ENCODE measurements around the gene SLC2A6. TPM values are rescaled to one million over a fixed set of nuclear protein-coding genes. Genes with fewer than 3 reads are reported as not detected.

SLC2A6 gene
- total RNA-seq, 1 experiment from 2014 or later = 7.6 TPM

- Histone ChIP-seq H3K27me3 (no peaks in the 10 kb centered on the region), H3K9me3 (no peaks in the 10 kb centered on the region), H3K36me3 (no peaks in the 10 kb centered on the region), H3K4me3 (no peak overlapping the region)
- DNase-seq = no peak
These were observed 38.8 kb upstream of the SLC2A6 start for GRCh38 chr9:133517711-133518110.

GRCh38 chr9:133516961-133517350, 38.1 kb upstream of the SLC2A6 start:
- H3K27me3 ChIP-seq = no peaks in the 10 kb centered on the region
- no peak overlapping the region for H3K4me3 ChIP-seq
- no peak for DNase-seq
- H3K36me3 ChIP-seq = no peaks in the 10 kb centered on the region
- no peaks in the 10 kb centered on the region for H3K9me3 ChIP-seq

GRCh38 chr9:133516256-133516960, 37.5 kb upstream of the SLC2A6 start:
- no peaks in the 10 kb centered on the region for H3K27me3 ChIP-seq
- H3K4me3 ChIP-seq = no peak overlapping the region
- no peak for DNase-seq
- no peaks in the 10 kb centered on the region for H3K36me3 ChIP-seq
- no peaks in the 10 kb centered on the region for H3K9me3 ChIP-seq

- Histone ChIP-seq H3K36me3 (no peaks in the 10 kb centered on the region), H3K4me3 (no peak overlapping the region), H3K27me3 (no peaks in the 10 kb centered on the region), H3K9me3 (no peaks in the 10 kb centered on the region)
- no peak for DNase-seq
These were observed 36.8 kb upstream of the SLC2A6 start for GRCh38 chr9:133515615-133516255.

- no peaks in the 10 kb centered on the region for H3K9me3 ChIP-seq
- H3K4me3 ChIP-seq = no peak overlapping the region
- H3K36me3 ChIP-seq = no peaks in the 10 kb centered on the region
- no peak for DNase-seq
- H3K27me3 ChIP-seq = no peaks in the 10 kb centered on the region
These were observed 36.3 kb upstream of the SLC2A6 start for GRCh38 chr9:133515240-133515610.

- Histone ChIP-seq H3K9me3 (no peaks in the 10 kb centered on the region), H3K36me3 (no peaks in the 10 kb centered on the region), H3K4me3 (no peak overlapping the region), H3K27me3 (no peaks in the 10 kb centered on the region)
- DNase-seq = no peak
These were observed 35.8 kb upstream of the SLC2A6 start for GRCh38 chr9:133514460-133515239.

- H3K4me3 ChIP-seq = no peak overlapping the region
- H3K9me3 ChIP-seq = no peaks in the 10 kb centered on the region
- H3K36me3 ChIP-seq = no peaks in the 10 kb centered on the region
- DNase-seq = no peak
- H3K27me3 ChIP-seq = no peaks in the 10 kb centered on the region
These were observed 34.6 kb upstream of the SLC2A6 start for GRCh38 chr9:133513214-133514100.

GRCh38 chr9:133512253-133513213, 33.6 kb upstream of the SLC2A6 start:
- Histone ChIP-seq H3K9me3 (no peaks in the 10 kb centered on the region), H3K36me3 (no peaks in the 10 kb centered on the region), H3K4me3 (no peak overlapping the region), H3K27me3 (no peaks in the 10 kb centered on the region)
- no peak for DNase-seq

GRCh38 chr9:133511607-133512006, 32.7 kb upstream of the SLC2A6 start:
- Histone ChIP-seq H3K36me3 (no peaks in the 10 kb centered on the region), H3K4me3 (no peak overlapping the region), H3K9me3 (no peaks in the 10 kb centered on the region), H3K27me3 (no peaks in the 10 kb centered on the region)
- no peak for DNase-seq

GRCh38 chr9:133510926-133511505, 32.1 kb upstream of the SLC2A6 start:
- H3K36me3 ChIP-seq = no peaks in the 10 kb centered on the region
- no peaks in the 10 kb centered on the region for H3K27me3 ChIP-seq
- DNase-seq = no peak
- no peaks in the 10 kb centered on the region for H3K9me3 ChIP-seq
- no peak overlapping the region for H3K4me3 ChIP-seq

GRCh38 chr9:133509179-133510083, 30.5 kb upstream of the SLC2A6 start:
- Histone ChIP-seq H3K36me3 (no peaks in the 10 kb centered on the region), H3K27me3 (no peaks in the 10 kb centered on the region), H3K4me3 (no peak overlapping the region), H3K9me3 (no peaks in the 10 kb centered on the region)
- no peak for DNase-seq

GRCh38 chr9:133508046-133508445, 29.1 kb upstream of the SLC2A6 start:
- no peak overlapping the region for H3K4me3 ChIP-seq
- H3K36me3 ChIP-seq = no peaks in the 10 kb centered on the region
- no peaks in the 10 kb centered on the region; the same call in 1 of the 2 replicates for H3K9me3 ChIP-seq
- no peak for DNase-seq
- H3K27me3 ChIP-seq = no peaks in the 10 kb centered on the region

GRCh38 chr9:133507246-133507965, 28.5 kb upstream of the SLC2A6 start:
- H3K36me3 ChIP-seq = no peaks in the 10 kb centered on the region
- no peaks in the 10 kb centered on the region for H3K27me3 ChIP-seq
- peaks cover 4% of the 10 kb centered on the region for H3K9me3 ChIP-seq
- no peak overlapping the region for H3K4me3 ChIP-seq
- no peak for DNase-seq

- peaks cover 11% of the 10 kb centered on the region for H3K9me3 ChIP-seq
- H3K36me3 ChIP-seq = no peaks in the 10 kb centered on the region
- no peak overlapping the region for H3K4me3 ChIP-seq
- H3K27me3 ChIP-seq = no peaks in the 10 kb centered on the region
- DNase-seq = peak; percentile 44
These were observed 27.7 kb upstream of the SLC2A6 start for GRCh38 chr9:133506653-133507038.

Measured in MG63 (cell line).